Ishikawa (cell line): Measurements from ENCODE around the gene BTG2.

Experiments used
- CEBPB ChIP-seq: IDR thresholded peaks from 2 replicates; pipeline ENCODE4 v1.6.1; 2012
- CREB1 ChIP-seq: IDR thresholded peaks from 2 replicates; pipeline ENCODE4 v1.6.1; 2012; ENCODE audit warnings: low read depth
- EGR1 ChIP-seq: IDR thresholded peaks from 2 replicates; pipeline ENCODE4 v1.6.1; 2012
- EP300 ChIP-seq: IDR thresholded peaks from 2 replicates; pipeline ENCODE4 v1.6.1; 2012; ENCODE audit warnings: borderline replicate concordance
- FOXM1 ChIP-seq: IDR thresholded peaks from 2 replicates; pipeline ENCODE4 v1.6.1; 2012; ENCODE audit warnings: low read depth, borderline replicate concordance
- NFIC ChIP-seq: IDR thresholded peaks from 2 replicates; pipeline ENCODE4 v1.6.1; 2012
- RAD21 ChIP-seq: IDR thresholded peaks from 2 replicates; pipeline ENCODE4 v1.6.1; 2012; ENCODE audit warnings: low read depth
- TAF1 ChIP-seq: IDR thresholded peaks from 2 replicates; pipeline ENCODE4 v1.6.1; 2012; ENCODE audit warnings: low read depth, mild to moderate bottlenecking
- TCF12 ChIP-seq: IDR thresholded peaks from 2 replicates; pipeline ENCODE4 v1.6.1; 2012; ENCODE audit warnings: low read depth
- TEAD4 ChIP-seq: IDR thresholded peaks from 2 replicates; pipeline ENCODE4 v1.6.1; 2012
- YY1 ChIP-seq: IDR thresholded peaks from 2 replicates; pipeline ENCODE4 v1.6.1; 2012; ENCODE audit warnings: low read depth
- ZBTB7A ChIP-seq: IDR thresholded peaks from 2 replicates; pipeline ENCODE4 v1.6.1; 2012; ENCODE audit warnings: low read depth
- TF ChIP-seq, protein P1 (sequence below): IDR thresholded peaks from 2 replicates; pipeline ENCODE4 v1.6.1; 2012
- TF ChIP-seq, protein P2 (sequence below): IDR thresholded peaks from 2 replicates; pipeline ENCODE4 v1.6.1; 2012
- TF ChIP-seq, protein P3 (sequence below): IDR thresholded peaks from 2 replicates; pipeline ENCODE4 v1.6.1; 2012; ENCODE audit warnings: low read depth, mild to moderate bottlenecking

BTG2 gene

DNA sequence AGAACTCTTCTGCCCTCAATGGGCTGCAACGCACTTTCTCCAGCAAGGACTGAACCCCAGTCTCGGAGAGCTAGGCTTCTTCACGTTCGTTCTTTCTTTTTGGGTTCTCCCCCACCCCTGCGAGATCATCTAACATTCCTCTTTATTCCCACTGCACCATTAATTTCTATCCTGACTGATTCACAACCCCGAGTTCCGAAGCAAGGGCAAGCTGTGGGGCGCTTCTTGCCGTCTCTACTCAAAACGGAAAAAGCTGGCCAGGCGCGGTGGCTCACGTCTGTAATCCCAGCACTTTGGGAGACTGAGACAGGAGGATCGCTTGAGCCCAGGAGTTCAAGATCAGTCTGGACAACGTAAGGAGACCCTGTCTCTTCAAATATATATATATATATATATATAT lies 37.4 kb upstream of the BTG2 start:
- TF ChIP-seq TAF1: no peak
- no peak for TF ChIP-seq EP300
- no peak for TF ChIP-seq EGR1
- TF ChIP-seq FOXM1: no peak
- TF ChIP-seq, protein P1, sequence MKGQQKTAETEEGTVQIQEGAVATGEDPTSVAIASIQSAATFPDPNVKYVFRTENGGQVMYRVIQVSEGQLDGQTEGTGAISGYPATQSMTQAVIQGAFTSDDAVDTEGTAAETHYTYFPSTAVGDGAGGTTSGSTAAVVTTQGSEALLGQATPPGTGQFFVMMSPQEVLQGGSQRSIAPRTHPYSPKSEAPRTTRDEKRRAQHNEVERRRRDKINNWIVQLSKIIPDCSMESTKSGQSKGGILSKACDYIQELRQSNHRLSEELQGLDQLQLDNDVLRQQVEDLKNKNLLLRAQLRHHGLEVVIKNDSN: no peak
- TF ChIP-seq ZBTB7A: no peak
- TF ChIP-seq, protein P2, sequence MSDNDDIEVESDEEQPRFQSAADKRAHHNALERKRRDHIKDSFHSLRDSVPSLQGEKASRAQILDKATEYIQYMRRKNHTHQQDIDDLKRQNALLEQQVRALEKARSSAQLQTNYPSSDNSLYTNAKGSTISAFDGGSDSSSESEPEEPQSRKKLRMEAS: no peak
- TF ChIP-seq, protein P3, sequence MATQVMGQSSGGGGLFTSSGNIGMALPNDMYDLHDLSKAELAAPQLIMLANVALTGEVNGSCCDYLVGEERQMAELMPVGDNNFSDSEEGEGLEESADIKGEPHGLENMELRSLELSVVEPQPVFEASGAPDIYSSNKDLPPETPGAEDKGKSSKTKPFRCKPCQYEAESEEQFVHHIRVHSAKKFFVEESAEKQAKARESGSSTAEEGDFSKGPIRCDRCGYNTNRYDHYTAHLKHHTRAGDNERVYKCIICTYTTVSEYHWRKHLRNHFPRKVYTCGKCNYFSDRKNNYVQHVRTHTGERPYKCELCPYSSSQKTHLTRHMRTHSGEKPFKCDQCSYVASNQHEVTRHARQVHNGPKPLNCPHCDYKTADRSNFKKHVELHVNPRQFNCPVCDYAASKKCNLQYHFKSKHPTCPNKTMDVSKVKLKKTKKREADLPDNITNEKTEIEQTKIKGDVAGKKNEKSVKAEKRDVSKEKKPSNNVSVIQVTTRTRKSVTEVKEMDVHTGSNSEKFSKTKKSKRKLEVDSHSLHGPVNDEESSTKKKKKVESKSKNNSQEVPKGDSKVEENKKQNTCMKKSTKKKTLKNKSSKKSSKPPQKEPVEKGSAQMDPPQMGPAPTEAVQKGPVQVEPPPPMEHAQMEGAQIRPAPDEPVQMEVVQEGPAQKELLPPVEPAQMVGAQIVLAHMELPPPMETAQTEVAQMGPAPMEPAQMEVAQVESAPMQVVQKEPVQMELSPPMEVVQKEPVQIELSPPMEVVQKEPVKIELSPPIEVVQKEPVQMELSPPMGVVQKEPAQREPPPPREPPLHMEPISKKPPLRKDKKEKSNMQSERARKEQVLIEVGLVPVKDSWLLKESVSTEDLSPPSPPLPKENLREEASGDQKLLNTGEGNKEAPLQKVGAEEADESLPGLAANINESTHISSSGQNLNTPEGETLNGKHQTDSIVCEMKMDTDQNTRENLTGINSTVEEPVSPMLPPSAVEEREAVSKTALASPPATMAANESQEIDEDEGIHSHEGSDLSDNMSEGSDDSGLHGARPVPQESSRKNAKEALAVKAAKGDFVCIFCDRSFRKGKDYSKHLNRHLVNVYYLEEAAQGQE: no peak
- TF ChIP-seq CREB1: no peak
- no peak for TF ChIP-seq YY1
- no peak for TF ChIP-seq CEBPB
- TF ChIP-seq NFIC: no peak
- no peak for TF ChIP-seq RAD21
- TF ChIP-seq TCF12: no peak
- TF ChIP-seq TEAD4: no peak

DNA sequence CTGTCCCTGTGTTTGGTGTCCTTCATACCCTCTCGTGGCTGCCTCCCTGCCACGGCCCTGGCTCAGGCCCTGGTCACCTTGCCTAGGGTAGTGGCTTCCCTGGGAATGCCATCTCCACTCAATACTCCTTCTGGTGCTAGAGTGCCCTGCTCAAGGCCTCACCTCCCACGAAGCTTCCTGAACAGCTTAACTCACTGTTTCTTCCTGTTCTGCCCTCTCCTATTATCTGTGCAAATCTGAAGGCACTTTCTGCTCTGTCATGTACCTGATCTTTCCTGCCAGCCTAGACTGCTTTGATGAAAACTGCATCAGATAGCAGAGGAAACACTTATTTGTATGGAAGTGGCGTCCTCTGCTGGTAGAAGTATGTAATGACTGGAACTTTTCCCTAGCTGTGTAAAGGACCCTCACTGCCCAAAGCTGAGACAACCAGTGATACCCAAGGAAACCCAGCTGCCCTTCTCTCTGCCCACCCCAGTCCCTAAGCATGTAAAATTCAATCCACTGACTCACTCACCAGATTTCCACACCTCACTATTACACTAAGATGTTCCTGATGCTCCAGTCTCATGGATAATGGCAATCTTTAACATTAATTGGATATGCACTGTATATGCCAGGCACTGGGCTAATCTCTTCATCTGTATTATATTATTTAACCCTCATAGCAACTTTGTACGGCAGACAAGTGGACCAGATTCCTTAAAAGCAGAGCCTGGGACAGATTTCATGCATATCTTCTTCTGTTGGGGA lies 36.2 kb upstream of the BTG2 start:
- TF ChIP-seq CREB1 (no peak), RAD21 (peak; percentile 91)

DNA sequence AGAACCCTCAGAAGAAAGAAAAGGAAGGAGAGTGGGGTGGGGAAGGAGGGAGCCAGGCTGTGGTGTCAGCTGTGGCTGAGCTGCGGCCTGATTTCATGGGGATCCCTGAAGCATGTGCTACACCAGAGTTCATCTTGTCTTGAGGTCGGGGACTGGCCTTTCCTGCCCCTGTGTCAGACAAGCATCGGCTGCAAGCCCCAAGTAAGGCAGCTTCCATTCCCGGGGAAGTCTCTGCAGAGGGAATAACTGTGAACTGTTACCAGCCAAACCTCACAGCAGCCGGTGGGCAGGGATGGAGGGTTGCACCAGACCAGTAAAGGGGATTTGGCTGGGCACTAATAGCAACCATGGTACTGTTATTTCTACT lies 35.7 kb upstream of the BTG2 start:
- no peak for TF ChIP-seq TEAD4

DNA sequence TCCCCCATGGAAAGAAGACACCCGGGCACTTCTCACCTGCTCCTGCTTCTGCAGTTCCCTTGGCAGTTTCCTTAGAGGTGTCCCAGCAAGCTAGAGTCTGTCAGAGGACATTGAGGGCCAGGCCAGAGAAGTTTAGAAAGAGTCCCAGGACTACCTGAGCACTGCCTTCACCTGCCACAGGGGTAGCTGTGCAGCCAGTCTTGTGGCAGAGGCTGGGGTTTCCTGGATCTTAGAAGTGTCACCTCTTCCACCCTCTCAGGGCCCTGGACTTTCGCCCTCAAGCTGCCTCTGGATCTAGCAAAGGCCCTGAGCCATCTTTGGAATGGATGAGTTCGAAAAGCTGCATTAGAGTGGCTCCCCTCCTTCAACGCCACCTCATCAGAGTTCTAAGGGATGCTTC lies 34.9 kb upstream of the BTG2 start:
- TF ChIP-seq EP300 (no peak), CEBPB (no peak), FOXM1 (no peak)
- TF ChIP-seq, protein P2: no peak

DNA sequence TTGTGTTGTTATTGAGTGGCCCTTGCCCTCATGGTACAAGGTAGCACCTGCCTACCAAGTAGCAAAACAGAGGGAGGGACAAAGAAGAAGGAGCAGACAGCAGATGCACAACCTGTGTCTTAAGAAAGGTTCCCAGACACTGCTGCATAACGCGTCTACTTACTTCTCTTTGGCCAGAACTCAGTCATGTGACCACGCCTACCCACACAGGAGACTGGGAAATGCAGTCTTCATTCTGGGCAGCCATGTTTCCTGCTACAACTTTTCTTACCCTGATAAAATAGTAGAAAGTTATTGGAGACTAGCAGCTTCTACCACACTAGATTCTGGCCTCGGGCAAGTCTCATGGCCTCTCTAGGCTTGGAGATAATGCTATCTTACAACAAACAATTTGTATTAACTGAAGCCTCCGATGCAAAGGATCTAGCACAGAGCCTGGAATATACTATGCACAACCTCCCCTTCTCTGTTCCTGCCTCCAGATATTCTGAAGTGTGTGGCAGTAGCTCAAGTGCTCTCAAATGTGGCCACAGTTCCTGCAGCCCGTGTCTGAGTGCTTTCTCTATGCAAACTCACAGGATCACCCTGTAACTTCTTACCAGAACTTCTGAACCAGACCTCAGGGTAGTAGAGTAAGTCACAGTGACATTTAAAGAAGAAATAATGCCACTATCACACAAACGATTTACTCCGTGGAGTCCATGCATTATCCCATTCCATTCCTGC lies 34.1 kb upstream of the BTG2 start:
- TF ChIP-seq, protein P1: peak; percentile 97
- TF ChIP-seq YY1 (peak; percentile 93), CREB1 (no peak)

DNA sequence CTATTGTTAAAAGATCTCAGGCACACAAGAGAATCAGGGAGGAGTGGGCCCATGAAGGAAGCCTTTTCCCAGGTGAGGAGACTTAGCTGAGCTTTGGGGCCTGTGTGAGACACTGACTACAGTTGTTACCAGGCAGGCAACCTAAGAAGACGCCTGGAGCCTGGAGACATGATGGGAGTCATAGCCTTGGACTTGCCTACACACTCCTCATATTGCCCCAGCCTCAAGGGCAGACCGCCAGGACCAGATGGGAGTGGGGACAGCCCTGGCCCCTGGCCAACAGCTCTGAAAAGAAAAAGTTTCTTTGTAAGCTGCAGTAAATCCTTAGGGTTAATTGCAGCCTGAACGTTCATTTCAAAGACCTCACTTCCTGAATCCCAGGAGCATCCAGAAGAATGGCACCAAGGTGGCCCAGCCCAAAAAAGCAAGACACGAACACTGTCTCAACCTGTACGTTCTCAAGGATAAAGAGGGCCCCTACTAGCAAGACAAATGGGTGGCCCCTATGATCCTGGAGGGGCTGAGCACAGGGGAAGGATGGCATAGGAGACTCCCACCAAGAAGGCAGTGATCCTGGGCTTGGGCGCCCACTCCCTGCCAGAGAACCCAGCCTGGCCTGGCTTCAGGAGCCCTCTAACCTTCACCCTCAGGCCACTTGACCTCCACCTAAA lies 33.2 kb upstream of the BTG2 start:
- TF ChIP-seq ZBTB7A (no peak), TCF12 (no peak), EP300 (no peak), CREB1 (no peak), TAF1 (no peak), CEBPB (no peak), RAD21 (no peak), YY1 (no peak), FOXM1 (no peak)
- TF ChIP-seq, protein P3: no peak
- TF ChIP-seq, protein P2: no peak
